Measurements from ENCODE around the gene ZNRF1.
"Not testable (repeated sequence)": the region's sequence is repeated elsewhere in the genome, so short reads cannot be mapped to it uniquely, and the experiment has no call there.

Gene ZNRF1

DNA sequence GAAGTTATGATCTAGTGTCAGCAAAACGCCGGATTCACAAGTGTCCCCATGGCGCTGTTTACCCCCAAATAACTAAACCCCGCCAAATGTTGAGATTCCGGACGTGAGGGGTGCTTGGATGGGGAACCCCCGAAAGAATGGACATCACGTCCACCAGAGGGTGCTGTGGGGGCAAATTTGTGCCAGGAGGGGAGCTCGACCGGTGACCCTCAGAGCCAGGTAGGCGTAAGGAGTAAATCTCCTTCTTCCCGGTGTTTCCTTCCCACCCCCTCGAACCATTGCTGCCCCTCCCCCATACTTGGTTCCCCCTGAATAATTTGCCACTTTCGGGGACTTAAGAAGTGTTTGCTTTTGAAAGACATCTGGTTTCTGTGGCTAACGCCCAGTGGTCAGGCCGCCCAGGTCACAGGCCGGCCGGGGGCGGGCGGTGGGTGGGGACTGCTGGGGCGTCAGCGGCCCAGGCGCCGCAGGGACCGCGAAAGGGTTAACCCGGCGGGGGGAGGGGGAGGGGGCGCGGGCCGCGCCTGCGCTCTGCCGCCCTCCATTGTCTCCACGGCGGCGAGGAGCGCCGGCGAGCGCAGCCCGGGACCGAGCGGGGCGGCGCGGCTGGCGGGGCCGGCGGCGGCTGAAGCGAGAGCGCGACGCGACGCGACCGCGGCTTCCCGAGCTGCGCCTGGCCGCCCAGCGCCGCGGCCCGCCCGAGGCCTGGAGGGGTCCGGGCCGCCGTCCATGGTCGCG is at the start of gene ZNRF1:
Gene ZNRF1, plus strand, starts transcription at position 544 of the 738 bp plus-strand sequence. CDS start 648 bp downstream, outside the sequence.
- DNase-seq, result no peak

- no peak for DNase-seq
Measured at GRCh38 chr16:74949309-74949708, 49.5 kb upstream of the ZNRF1 start.

DNA sequence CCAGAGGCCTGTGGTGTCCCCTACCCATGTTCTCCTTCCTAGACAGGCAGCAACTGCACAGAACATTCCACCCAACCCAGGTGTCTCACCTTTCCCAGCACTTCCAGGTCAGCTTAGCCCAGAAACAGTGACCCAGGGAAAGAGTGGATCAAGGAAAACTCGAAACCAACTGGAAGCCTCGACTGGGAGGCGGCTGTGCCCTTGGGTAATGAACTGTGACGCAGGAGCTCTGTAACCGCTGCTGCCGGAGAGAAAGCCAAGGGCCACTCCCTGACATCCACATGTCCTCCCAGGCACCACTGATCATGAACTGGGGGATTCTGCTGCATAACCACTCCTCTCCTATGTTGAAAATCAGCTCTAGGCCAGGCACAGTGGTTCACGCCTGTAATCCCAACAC is 48.3 kb upstream of the ZNRF1 start:
- no peak for DNase-seq

DNA sequence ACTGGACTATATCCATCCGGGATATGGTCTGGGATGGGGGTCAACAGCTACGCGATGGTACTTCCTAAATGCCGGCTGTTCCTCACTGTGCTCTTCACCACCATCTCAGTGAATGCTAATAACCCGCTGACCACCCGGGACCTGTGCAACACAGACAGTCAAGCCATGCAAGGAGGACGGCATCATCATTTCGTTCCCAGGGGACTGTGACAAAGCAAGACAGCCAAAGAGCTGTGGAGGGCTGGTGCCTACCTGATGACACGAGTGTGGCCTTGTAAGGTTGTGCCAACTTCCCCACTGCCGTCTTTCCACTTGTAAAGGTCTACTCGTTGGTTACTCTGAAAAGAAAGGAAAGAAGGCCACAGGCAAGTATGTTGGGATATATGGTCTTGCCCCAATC is 47.6 kb upstream of the ZNRF1 start:
- no peak for DNase-seq

- DNase-seq, result no peak
Measured at GRCh38 chr16:74951681-74952080, 47.1 kb upstream of the ZNRF1 start.

GRCh38 chr16:74954763-74955162 is 44.1 kb upstream of the ZNRF1 start:
- no peak for DNase-seq

- DNase-seq, result no peak
Measured at GRCh38 chr16:74973304-74973703, 25.5 kb upstream of the ZNRF1 start.

- no peak for DNase-seq
Measured at GRCh38 chr16:74975591-74975990, 23.2 kb upstream of the ZNRF1 start.

DNA sequence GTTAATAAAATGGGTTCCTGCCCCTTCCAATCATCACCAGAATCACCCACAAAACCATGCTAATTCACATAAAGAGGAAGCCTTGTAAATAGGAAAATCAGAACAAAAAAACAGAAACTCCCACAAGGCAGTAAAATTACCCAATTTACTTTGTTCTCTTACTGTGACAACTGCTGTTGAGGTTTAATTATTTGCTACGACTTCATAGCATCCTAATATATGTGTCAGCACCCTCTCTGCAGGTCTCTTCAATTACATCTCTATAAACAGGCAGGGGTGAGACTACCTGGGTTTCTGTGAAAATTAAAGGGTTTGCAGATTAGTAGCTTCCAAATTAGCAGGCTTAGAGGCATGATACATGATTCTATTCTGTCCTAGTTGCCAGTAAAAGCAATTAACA is 16.6 kb upstream of the ZNRF1 start:
- DNase-seq, result no peak

DNA sequence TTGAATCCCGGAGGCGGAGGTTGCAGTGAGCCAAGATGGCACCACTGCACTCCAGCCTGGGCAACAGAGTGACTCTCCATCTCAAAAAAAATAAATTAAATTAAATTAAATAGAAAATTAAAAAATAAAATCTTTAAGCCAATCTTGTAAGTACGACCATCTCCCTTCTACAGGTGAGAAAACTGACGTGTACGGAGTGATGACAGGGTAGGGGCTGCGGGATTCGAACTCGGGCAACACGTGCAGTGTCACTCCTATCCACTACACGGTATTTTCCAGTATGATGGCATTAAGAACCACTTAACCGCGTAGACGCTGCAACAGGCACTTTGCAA is 14.7 kb upstream of the ZNRF1 start:
- no peak for DNase-seq

- DNase-seq, result peak; percentile 88
Measured at GRCh38 chr16:74984529-74985296, 14.1 kb upstream of the ZNRF1 start, which contains the start of gene WDR59. Gene WDR59 (minus strand): TSS chr16:74985123. CDS start chr16:74985017, 106 bp downstream.

- no peak for DNase-seq
Measured at GRCh38 chr16:74987027-74987681, 11.7 kb upstream of the ZNRF1 start.

GRCh38 chr16:74989864-74990263 is 9.0 kb upstream of the ZNRF1 start:
- DNase-seq, result not testable (repeated sequence)

GRCh38 chr16:74990832-74991231 is 8.0 kb upstream of the ZNRF1 start:
- no peak for DNase-seq

DNA sequence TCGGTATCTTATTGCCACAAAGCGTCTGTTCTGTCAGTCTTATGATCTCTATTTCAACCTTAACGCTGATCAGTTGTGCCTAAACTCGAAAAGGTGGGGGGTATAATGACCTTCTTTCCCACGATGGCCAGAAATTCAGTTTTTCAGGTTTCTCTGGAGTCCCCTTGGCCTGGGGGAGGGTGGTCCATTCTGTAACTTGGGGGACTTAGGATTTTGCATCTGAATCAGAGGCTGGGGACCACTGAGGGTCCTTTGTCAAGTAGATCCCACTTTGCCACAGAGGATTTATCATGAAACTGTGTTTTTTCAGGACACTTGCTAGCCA is 7.6 kb upstream of the ZNRF1 start:
- no peak for DNase-seq

DNA sequence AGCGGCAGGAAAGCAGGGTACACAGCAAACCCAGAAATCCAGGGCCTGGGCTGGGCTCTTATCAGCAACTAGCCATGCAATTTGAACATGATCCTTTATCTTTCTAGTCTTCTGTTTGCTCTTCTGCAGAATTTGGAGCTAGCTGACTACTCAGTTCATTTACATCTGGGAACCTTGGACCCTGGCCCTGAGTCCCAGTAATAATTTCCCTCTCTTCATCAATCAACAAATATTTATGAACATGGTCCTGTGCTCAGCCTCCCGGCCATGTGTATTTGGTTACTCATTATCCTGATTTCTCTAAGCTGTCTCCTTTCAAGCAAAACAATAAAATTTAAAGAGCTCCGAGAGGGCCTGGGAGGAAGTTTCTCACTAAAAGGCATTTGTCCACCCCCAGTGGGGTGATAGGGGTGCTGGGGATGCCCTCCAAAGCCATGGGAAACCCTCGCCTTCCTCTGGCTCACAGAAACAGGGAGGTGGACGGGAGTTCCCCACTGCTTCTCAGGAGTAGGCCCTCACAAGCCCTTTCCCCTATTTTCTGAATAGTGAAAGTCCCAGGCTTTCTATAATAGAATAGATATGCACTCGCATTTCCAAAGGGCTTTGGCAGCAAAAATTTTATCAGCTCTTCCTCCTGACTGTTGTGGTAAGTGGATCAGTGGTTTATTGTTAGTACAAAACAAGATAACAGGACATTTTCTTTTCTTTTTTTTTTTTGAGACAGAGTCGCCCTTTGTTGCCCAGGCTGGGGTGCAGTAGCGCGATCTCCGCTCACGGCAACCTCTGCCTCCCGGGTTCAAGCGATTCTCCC is 7.0 kb upstream of the ZNRF1 start:
- DNase-seq, result no peak

- no peak for DNase-seq
Measured at GRCh38 chr16:74995986-74996385, 2.8 kb upstream of the ZNRF1 start.

- no peak for DNase-seq
Measured at GRCh38 chr16:74997042-74997491, 1.8 kb upstream of the ZNRF1 start.

- DNase-seq, result no peak
Measured at GRCh38 chr16:74999219-74999608, 390 bp downstream of the ZNRF1 start.

DNA sequence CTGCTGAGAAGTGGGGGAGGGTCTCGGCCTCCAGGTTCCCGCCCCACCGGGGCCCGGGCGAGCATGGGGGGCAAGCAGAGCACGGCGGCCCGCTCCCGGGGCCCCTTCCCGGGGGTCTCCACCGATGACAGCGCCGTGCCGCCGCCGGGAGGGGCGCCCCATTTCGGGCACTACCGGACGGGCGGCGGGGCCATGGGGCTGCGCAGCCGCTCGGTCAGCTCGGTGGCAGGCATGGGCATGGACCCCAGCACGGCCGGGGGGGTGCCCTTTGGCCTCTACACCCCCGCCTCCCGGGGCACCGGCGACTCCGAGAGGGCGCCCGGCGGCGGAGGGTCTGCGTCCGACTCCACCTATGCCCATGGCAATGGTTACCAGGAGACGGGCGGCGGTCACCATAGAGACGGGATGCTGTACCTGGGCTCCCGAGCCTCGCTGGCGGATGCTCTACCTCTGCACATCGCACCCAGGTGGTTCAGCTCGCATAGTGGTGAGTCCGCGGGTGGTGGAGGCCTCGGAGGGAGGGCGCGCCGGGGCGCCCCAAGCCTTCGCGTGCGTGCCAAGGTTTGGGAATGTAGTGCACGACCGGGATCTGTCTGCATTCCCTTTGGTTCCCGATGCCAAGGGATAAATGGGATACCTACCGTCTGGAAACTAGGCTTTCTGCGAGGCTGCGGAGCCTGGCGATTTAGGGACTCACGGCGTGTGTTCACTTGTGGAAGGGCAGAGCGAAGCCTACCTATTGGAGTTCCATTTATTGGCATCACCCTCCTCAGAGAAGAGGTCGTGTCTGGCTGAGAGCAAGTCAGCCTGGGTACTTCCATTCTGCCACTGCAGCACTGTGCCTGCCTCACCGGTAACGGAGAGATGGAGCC is 1.0 kb downstream of the ZNRF1 start:
- peak; percentile 35 for DNase-seq

DNA sequence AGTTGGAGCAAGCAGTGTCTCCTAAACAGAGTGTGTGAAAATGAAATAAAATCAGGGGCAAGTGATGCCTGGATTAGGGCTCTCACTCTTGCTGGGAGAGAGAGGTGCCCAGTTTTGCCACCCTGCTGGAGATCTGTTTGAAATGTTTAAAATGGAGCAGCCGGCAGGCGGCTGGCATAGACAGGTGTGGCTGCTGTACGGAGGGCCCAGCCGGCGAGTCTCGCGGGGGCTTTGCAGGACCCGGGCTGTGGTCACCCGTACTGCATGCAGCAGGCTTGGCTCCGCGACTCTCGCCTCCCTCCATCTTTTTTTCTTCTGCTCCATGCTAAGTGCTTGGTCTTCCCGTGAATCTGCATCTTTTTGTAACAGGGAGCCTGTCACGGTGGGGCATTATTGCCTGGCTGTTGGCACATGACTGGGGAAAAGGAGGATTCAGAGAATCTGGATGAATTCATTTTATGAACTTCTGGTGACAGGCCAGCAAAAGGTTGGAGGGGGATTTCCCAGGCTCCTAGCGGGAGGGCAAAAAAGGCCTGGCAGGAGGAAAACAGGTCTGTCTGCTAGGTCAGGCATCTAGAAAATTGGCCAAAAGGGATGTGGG is 1.8 kb downstream of the ZNRF1 start:
- no peak for DNase-seq

- no peak for DNase-seq
Measured at GRCh38 chr16:75002474-75002873, 3.6 kb downstream of the ZNRF1 start.
